Anterior cingulate cortex (tissue), 58 donors: ENCODE results near the gene DUOX1.
A peak's percentile ranks its signal among the peaks of the same experiment; 100 is the strongest.

Experiments used
- DNase-seq, 58 donors: peaks; one replicate each; lab custom pipeline; 2025; lab: John Stamatoyannopoulos, UW

The DUOX1 gene

DNA sequence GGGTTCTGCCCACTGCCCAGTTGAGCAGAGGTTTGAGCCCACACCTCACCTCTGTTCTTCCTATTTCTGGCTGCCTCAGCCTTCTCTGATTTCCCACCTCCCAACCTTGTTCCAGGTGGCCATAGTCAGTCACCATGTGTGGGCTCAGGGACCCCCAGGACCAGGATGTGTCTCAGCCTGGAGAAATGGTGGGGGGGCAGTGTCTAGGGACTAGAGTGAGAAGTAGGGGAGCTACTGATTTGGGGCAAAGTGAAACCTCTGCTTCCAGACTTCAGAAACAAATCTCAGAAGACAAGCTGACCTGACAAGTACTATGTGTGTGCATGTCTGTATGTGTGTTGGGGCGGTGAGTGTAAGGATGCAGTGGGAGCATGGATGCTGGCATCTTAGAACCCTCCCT is 35.1 kb downstream of the DUOX1 start:
- DNase-seq: no peak

DNA sequence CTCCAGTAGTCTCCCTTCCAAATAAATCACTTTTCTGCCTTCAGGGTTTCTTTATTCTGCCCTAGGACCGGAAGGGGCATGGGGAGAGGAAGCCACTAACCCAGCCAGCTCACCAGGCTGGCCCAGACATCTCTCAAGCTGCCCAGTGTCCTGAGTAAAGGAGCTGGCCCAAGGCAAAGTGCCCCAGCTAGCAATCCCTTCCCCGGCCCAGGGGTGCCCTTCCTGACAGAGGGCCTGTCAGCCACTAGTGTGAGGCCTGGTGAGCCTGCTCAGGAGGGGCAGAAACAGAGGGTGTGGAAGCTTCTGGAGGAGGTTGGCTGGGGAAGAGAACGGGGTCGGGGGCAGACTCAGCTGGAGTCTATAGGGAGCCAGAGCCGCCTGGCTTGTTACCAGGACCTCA is 35.7 kb downstream of the DUOX1 start:
- DNase-seq: no peak

DNA sequence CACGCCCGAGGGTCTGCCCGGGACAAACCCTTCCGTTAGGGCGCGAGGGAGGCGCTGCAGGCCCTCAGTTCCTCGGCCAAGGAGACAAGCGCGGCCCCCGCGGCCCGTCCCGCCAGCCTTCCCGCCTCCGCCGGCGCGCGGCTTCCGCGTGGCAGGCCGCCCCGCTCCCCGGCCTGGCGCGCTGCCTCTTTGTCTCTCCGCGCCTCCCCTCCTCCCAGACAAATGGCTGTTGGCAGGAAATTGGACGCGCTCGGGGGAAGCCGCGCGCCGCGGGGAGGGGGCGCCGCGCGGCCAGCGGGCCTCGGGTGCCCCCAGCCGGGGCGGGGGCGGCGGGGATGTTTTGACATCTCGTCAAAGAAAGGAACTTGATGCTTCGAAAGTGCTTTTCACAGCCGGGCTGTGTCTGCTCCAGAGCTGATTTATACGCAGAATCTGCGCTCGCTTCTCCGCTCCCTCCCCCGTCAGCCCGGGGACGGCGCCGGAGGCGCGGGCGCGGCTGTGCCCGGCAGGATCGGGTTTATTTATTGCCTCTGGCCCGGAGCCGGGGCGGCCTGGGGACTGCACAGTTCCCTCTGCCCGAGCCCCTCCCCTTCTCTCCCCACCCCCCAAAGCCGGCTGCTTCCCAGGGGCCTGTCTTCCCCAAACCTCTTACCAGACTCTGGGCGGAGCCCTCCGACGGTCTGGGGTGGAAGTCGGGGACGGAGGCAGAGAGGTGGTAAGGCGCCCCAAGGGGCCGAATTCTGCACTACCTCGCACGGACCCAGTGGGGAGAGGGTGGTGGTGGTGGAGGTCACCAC is 37.2 kb downstream of the DUOX1 start:
- peak in 57 of 58 donors; percentile 30 to 88 (median 78) for DNase-seq

DNA sequence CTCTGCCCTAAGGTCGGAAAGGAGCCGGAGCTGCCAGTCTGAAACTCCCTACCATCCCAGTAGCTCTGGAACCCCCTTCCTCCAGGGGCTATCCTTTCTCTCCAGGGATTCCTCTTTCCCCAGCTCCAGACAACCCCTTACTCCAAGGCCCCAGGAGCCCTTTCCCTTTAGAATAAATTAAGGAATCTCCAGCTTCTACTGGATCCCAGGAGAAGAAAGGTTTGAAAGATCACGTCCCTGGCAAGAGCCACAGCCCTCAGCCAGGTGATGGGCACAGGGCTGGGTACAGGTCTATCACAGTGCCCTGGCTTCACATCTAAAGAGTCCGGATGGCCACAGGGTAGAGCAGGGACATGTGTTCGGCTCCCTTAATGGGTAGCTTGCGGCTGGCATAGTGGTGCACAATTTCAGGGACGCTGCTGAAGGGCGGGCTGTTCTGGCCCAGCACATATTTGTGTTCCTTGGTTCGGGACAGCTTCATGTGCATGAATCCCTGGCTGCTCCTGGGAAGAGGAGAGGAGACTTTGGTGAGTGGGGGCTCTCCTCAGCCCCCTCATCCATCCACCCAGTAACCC is 37.9 kb downstream of the DUOX1 start:
- peak in 2 of 58 donors; percentile 38 to 43 for DNase-seq

DNA sequence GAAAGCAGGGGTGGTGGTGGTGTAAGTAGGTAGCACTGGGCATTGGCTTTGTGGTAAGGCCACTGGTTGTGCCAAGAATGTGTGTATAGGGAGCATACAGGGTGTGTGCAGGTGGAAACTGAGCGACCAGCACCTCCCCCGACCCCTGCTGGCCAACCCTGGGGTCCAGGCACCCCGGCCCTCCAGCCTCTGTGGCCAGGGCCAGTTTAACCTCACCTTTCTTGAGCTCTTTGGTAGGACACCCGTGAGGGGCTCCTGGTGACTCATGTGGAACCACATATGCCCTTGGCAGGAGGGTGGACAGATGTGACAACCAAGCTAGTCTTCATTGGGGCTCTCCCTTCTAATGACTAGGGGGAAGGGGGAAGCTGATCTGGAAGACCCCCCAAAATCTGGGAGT is 38.5 kb downstream of the DUOX1 start:
- DNase-seq: no peak

DNA sequence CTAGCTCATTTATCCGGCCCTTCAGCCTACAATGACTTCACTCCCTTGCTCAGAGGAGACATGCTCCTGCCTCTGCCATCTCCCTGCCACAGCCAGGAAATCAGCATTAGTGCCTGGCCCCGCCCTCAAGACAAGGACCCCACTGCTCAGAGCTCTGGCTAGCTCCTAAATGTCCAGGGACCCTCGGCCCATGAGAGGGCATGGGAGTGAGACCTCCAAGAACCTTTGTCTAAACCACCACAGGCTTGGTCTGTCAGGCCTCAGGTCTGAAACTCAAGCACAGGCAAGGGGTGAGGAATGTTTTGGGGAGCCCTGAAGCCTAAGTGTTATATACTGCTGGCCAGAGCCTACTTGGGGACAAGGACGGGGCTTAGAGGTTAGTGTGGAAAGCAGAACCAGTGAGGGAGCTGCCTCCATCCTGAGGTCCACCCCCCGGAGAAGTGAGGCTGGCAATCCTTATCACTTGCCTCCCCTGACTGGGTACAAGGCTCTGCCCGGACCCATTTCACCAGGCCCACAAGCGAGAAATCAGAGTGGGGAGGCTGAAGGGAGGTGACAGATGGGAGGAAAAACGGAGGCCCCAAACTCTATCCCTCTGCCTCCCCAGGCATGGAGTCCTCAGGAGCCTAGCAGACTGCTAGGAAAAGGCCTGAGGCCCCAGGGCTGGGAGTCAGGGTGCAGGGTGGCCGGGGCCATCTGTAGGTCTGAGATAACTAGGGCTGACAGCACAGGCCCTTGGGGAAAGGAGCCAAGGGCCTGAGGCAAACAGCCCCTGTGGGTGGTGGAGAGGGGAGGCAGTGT is 39.2 kb downstream of the DUOX1 start:
- no peak for DNase-seq

DNA sequence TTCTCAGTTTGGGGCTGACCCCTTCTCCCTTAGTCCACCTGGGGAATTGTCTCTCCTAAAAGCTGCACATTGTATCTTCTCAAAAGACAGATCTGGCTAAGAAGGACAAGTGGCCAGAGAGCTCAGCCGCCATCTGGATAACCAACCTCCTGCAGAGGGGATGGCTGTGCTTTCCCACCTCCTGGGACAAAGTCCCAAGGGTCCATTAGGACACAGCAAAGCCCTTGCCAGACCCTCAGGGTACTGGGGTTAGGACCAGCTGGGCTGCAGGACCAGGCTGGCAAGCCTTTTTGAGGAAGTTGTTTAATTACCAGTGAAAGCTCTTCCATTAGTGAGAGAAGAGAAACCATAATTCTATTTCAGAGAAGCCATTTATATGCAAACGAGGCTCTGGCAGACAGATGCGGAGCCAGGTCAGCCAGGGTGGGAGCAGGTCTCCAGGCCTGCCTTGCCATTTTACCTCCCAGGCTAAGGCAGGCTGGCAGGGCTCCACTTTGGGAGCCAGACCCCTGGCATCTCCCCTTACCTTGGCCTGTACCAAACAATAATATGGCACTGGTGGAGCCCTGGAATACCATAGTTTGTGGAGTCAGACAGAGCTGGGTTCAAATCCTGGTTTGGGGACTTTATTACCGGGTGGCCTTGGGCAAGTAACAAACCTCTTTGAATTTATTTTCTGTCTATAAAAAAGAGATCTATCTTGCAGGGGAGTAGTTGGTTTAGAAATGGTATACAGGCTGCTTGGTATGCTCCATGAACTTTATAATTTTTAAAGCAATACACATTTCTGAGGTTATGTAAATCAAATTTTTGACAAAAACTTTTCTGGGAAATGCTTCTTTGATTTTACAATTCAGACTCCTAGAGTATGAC is 40.0 kb downstream of the DUOX1 start:
- DNase-seq: no peak

DNA sequence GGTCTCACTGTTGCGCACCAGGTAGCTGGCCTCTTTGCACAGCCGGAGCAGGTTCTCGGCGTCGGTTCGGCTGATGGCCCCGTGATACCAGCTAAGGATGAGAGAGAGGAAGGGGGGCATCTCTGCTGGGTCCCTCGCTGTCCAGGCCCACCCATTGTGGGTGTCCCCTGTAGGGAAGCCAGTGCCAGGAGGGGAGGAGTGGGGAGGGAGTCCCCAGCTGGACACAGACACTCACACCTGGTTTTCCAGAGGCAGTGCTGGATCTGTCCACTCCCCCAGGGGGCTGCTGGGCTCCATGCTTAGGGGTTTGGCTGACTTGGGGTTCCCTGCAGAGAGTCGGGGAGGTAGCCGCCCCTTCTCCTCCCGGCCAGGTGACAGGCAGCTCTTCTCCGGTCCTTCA is 42.1 kb downstream of the DUOX1 start:
- DNase-seq: no peak

DNA sequence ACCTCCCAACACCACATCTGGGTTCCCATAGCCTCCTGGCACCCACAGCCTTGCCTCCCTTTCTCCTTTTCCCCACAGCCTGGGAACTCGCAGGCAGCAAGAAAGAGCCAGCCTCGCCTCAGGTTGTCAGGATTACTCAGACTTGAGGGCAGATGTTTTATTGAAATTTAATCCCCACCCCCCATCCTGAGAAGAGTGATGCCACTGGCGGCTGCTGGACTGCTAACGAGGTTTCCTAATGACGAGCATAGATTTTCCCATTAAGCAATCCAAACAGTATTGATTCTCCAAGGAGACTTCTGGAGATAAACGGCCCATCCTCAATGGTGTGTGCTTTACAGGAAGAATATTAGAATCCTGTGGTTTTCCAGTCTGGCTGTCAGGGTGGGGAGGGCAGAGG is 44.3 kb downstream of the DUOX1 start:
- no peak for DNase-seq

DNA sequence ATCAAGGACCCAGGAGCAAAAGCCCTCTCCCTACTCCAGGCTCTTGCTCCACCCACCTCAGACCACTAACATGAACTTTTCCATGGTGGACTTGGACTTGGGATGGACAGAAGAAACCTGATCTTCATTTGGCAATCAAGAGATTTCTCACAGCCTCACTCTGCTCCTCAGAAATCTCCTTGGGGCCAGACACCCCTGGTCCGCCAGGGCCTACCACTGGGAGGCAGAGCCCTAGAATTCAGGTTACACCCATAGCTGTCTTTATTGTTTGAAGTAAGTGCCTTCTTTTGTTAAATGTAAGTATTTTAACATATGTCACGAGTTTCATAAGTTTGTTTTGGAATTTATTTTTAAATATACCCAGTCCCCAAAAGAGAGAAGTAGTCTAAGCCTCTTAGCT is 44.8 kb downstream of the DUOX1 start:
- no peak for DNase-seq

DNA sequence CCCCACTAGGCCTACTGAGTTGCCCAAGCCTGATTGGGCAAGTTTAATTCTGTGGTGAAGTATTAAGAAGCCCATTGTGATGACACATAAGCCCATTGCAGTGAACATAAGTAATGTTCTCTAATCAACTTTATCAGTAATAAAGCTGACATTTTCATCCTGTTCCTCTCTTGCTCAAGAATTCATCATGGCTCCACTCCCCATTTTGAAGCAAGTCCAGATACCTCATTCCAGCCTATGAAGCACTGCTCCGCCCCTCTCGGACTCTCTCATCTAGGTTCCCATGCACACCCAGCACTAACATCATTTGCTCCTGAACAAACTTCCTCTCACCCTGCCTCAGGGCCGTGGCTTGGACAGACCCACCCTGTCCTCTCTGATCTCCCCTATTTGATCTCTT is 47.5 kb downstream of the DUOX1 start:
- no peak for DNase-seq

DNA sequence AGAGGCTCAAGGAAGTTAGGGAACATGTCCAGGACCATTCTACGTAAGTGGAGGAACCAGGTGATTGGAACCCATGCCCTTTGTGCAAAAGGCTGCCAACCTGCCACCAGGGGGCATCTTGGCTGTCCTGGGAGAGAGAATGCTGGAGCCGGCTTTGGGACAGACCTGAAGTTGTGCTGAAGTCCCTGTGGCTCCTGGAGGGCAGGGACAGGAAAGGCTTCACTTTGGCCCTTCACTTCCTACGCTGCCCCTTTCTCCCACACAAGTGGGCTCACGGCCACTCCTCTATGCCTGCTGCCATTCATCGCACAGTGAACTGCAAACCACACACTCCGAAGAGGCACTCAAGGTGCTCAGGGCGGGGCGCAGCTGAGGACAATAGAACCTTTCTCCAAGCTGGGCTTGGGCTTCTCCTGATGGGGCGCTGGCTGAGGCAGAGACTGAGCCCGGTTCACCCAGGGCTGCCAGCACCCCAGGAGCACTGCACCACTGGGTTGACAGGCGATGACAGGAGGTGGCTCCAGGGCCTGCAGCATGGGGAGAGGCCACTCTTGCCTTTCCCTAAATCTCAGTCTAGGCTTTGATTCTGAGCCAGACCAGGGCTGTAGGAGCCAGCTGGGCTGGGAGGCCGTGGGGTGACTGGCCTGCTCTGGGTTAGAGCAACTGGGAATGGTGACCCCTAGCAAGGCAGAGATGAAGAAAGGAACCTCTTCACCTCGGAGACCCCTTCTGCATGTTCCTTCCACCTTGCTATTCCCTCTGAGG is 49.6 kb downstream of the DUOX1 start:
- DNase-seq: peak in 1 of 58 donors; percentile 12

DNA sequence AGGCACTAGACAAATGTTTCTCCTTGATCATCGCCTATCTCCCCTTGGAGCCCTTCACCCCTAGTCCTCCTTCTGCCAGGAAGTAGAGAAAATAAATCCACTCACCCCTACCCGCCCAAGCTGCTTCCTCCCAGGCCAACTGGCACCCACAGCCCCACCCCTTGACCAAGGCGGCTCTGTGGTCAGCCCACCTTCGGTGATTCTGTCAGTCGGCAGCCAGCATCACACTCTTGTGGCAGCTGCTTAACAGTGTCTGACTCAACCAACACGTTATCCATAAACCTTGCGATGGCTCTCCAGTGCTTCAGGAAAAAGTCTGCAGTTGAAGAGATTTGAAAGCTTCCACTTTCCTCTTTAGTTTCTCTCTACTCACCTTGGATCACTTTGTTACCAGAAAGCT is 50.4 kb downstream of the DUOX1 start:
- no peak for DNase-seq

DNA sequence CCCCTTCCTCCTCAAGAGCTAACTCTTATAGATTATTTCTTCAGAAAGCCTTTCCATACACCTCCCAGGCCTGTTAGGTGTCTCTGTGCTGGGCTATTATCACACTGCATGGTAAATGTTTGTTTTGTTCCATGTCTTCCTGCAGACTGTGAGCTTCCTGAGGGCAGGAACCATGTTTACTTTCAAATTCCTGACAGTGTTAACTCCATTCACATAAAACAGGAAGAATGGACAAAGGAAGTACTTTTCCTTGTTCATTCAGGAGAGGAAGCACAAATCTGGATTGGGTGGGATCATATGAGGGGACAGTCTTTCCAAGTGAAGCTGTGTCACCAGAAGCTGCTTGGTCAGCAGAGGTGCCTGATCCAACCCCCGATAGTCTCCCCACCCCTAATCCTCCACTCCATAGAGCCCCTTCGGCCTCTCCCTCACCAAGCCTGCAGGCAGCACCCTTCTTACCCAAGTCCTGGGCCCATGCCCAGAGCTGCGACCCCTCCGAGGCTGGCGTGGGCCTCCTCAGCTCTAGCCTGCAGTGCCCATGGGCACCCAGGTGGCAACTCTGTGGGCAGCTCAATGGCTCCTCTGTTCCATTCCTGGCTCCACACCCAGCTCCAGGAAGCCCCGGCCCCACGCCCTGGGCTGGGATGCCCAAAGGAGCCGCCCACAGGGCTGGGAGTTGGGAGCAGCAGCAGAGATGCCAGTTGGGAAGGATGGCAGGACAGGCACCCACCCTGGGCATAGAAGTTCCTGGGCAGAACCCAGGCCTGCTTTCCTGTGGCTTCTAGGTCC is 51.0 kb downstream of the DUOX1 start:
- no peak for DNase-seq

DNA sequence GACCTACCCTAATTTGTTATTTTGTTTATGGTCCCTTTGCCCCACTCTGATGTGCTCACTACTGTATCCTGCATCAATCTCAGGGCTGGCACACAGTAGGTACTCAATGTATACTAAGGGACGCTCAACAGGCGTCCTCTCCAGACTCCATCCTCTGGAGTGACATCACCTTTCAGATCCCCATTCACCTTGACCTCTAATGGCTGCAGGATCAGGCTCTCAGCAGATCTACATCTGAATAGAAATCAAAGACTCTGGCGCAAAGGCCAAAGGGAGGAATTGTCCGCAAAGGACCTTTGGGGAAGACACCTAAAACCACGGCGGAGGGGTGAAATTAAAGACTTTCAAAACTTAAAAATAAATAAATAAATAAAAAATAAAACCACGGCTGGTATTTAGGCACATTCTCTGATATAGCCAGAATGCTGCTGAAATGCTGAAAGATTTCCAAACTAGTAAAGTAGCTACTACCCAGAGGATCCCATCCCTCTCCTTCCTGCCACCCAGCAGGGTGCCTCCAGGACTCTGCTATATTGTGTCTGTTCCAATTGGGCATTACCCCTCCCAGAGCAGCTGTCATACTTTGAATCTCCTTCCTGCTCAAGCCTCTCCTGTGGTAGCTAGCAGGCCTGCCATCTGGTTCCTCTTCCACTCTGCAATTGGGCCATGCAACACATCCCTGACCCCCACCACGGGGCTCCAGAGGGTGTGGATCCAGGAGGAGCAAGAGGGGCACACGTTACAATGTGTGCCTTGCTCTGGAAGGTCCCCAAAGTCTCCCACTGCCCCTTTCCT is 51.9 kb downstream of the DUOX1 start:
- peak in 2 of 58 donors; percentile 27 to 28 for DNase-seq

DNA sequence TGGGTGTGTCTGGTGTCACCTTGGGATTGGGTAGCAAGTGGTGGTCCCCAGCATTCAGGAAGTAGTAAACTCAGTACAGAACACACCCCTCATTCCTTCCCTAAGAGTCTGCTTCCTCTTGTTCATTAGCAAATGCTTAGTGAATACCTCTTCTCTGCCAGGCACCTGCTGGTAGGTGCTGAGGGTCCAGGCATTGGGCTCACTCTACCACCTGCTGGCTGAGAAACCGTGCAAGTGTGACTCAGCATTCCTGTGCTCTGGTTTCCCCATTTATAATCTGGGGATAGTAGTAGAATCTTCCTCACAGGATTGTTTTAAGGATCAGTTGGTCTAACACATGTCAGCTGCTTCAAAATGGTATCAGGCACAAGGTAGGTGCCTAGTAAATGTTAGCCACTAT is 53.2 kb downstream of the DUOX1 start:
- DNase-seq: no peak

DNA sequence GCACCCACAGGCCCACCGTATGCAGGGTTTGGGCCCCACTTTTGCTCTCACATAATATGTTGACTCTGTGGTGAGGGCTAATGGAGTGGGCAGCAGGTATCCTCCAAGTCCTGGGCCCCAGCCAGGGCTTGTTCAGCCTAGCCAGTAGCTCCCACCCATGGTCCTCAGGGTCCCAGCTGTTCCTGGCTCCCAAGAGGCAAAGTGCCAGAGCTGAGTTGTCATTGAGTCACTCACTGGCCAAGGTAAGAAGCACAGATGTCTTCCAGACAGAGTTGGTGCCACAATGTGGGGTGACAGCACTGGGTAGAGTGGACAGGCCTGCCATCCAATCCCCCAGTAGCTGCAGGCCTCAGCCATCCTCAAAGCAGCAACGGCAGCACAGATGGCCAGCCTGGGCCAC is 53.7 kb downstream of the DUOX1 start:
- no peak for DNase-seq

DNA sequence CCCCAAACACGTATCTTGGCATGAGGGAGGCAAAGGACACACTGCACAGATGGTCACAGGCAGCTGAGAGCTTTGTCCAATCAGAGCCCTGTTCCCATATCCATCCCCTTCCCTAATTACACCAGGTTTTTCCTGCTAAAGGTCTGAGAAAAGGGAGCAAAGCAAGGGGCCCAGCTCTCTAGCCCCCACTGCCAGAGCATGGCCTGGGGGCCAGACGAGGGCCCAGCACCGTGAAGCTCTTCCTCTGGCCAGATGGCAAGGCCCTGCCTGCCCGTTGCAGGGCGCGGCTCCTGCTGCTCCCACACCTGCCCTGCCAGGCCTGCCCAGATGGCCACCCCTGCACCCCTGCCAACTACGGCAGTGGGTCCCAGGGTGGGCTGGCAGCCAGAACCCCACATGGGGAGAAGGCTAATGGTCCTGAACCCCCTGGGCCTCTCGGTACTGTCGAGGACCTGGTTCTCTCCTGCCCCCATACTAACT is 54.8 kb downstream of the DUOX1 start:
- DNase-seq: no peak
